ENCODE results near the gene MED27. TPM values are rescaled to one million over a fixed set of nuclear protein-coding genes. Genes with fewer than 3 reads are reported as not detected.

Gene MED27
- total and polyA plus RNA-seq, 2 of the 8 experiments (the other 6 are each of a cell fraction or from before 2014, with no cell fraction given): 29.9 to 56.5 TPM

DNA sequence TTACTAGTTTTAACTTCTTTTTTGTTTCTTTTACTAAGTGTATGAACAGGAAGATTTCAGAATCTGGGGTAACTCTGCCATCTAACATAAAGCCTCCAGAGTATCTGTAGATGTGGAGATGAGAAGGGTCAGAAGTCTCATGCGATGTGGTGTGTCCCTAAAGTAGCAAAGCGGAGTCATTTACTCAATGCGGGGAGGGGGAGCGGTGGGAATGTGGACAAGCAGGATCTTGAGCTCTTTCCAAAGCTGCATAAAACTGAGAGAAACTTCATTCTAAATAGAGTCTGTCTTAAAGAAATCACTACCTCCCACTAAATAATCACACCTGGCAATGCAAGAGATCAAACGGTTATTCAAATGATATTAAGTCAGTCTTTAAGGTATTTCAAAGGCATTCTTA is 92.4 kb downstream of the MED27 start:
- no peak overlapping the region for H3K18ac ChIP-seq (ENCODE audit: extremely low read depth, low read length)
- no peak overlapping the region for H2BK20ac ChIP-seq (ENCODE audit: low read length)
- TF ChIP-seq CHD2 (IDR thresholded peaks at IDR 0.05; ENCODE audit: low read length): no peak
- TF ChIP-seq GTF2F1 (IDR thresholded peaks at IDR 0.05; ENCODE audit: borderline replicate concordance, low read depth, low read length): no peak
- TF ChIP-seq NANOG (IDR thresholded peaks at IDR 0.05; ENCODE audit: insufficient read depth, low read depth, low read length, poor library complexity, severe bottlenecking): no peak
- TF ChIP-seq KDM1A (IDR thresholded peaks at IDR 0.05; ENCODE audit: borderline replicate concordance, low read length): no peak
- no peak for TF ChIP-seq CHD1 (IDR thresholded peaks at IDR 0.05; ENCODE audit: low read depth, low read length)
- no peak for TF ChIP-seq SP2 (IDR thresholded peaks at IDR 0.05; ENCODE audit: low read length)
- TF ChIP-seq BRCA1 (IDR thresholded peaks at IDR 0.05; ENCODE audit: low read depth, low read length): no peak
- TF ChIP-seq EZH2 (IDR thresholded peaks at IDR 0.05; ENCODE audit: low read depth, low read length, severe bottlenecking): no peak
- TF ChIP-seq YY1 (IDR thresholded peaks at IDR 0.05; ENCODE audit: low read depth, low read length): no peak
- TF ChIP-seq SUZ12 (IDR thresholded peaks at IDR 0.05; ENCODE audit: low read length): no peak
- no peak for TF ChIP-seq EGR1 (IDR thresholded peaks at IDR 0.05; ENCODE audit: borderline replicate concordance, low read depth, low read length)
- no peak for TF ChIP-seq FOSL1 (IDR thresholded peaks at IDR 0.05; ENCODE audit: insufficient read depth, low read depth, low read length)
- TF ChIP-seq SAP30 (IDR thresholded peaks at IDR 0.05; ENCODE audit: insufficient read depth, insufficient replicate concordance, low read length): no peak
- no peak for TF ChIP-seq SRF (IDR thresholded peaks at IDR 0.05; ENCODE audit: low read depth, low read length)
- no peak for TF ChIP-seq ASH2L (IDR thresholded peaks at IDR 0.05; ENCODE audit: low read length)

More for the DNA sequence above, 92.4 kb downstream of the MED27 start:
- Histone ChIP-seq H2AFZ (ENCODE audit: low read length) (no peak overlapping the region), H3K23me2 (ENCODE audit: low read depth, low read length) (no peaks in the 10 kb centered on the region), H2BK15ac (ENCODE audit: low read length) (no peak overlapping the region), H3K9me3 (ENCODE audit: insufficient read depth in 2 of 2, low read depth in 1 of 2, low read length in 1 of 2) (no peaks in the 10 kb centered on the region), H3K27me3 (replicated peaks in 1 of 4; ENCODE audit: control insufficient read depth in 3 of 4, extremely low read depth in 1 of 4, insufficient read depth in 3 of 4, low read length in 3 of 4) (no peaks in the 10 kb centered on the region), H3K23ac (ENCODE audit: insufficient read length) (no peak overlapping the region), H4K8ac (ENCODE audit: extremely low read depth, insufficient read depth, low read length) (no peak overlapping the region), H4K91ac (replicated peaks; ENCODE audit: insufficient read length, low read length) (no peak overlapping the region), H3K9ac (replicated peaks in 1 of 4; ENCODE audit: extremely low read depth in 1 of 4, low read depth in 3 of 4, low read length in 3 of 4) (no peak overlapping the region), H3K27ac (ENCODE audit: low read depth, low read length) (no peak overlapping the region), H3K14ac (ENCODE audit: insufficient read length) (no peak overlapping the region), H2BK12ac (ENCODE audit: low read depth, low read length) (no peak overlapping the region), H2AK5ac (ENCODE audit: low read depth, low read length) (no peak overlapping the region), H3K4me1 (replicated peaks in 1 of 4; ENCODE audit: control insufficient read depth in 3 of 4, insufficient read depth in 4 of 4, low read length in 3 of 4) (peaks cover 0 to 6% (median 3%) of the 10 kb centered on the region in 4 experiments; a peak in 2 of 7 replicates), H3K4me3 (ENCODE audit: extremely low read depth in 1 of 4, insufficient read depth in 2 of 4, low read depth in 3 of 4, low read length in 4 of 4) (no peak overlapping the region), H3K4ac (replicated peaks; ENCODE audit: insufficient read length, low read depth, low read length) (no peak overlapping the region), H4K20me1 (replicated peaks in 1 of 2; ENCODE audit: control insufficient read depth in 1 of 2, insufficient read depth in 2 of 2, low read length in 2 of 2) (peaks cover 0 to 4% of the 10 kb centered on the region in 2 experiments), H3K79me2 (ENCODE audit: control insufficient read depth in 1 of 2, insufficient read depth in 2 of 2, low read length in 2 of 2) (no peaks in the 10 kb centered on the region), H3K36me3 (ENCODE audit: control insufficient read depth in 2 of 4, insufficient read depth in 4 of 4, low read length in 3 of 4) (no peaks in the 10 kb centered on the region), H3K79me1 (ENCODE audit: low read depth, low read length) (0 out of 2 replicates have a peak, but pooled peaks cover 2% of the 10 kb centered on the region), H3K4me2 (ENCODE audit: insufficient read depth in 1 of 2, low read depth in 2 of 2, low read length in 2 of 2) (0 out of 4 replicates have a peak overlapping the region, but pooled peaks of 1 of the 2 experiments have one; percentile 4), H3K56ac (replicated peaks; ENCODE audit: insufficient read length, low read depth, low read length) (no peak overlapping the region), H4K5ac (ENCODE audit: insufficient read length, low read depth, low read length) (no peak overlapping the region), H2BK120ac (replicated peaks; ENCODE audit: low read depth, low read length) (no peak overlapping the region), H2BK5ac (ENCODE audit: low read depth, low read length) (no peak overlapping the region)
- 78% methylated on average over 5 of the region's 5 CpGs; no CpG with 5 or more reads in 1 of the 2 experiments for WGBS, 2 experiments (ENCODE audit: extremely low coverage in 1 of 2, insufficient coverage in 1 of 2, insufficient read length in 1 of 2, insufficient replicate concordance in 2 of 2, low coverage in 1 of 2, low lambda C conversion rate in 2 of 2, missing lambda C conversion rate in 1 of 2)
- ChIA-PET CTCF (ENCODE audit: partially characterized antibody) (interaction anchor here (1.0 to 3.0 kb wide), 3 partner anchors 33 to 182 kb away, joined by 3 to 13 read pairs (median 3); no protein-coding TSS in a partner anchor), POLR2A (ENCODE audit: partially characterized antibody) (interaction anchor here (1.1 kb wide), 1 partner anchor 28 kb away, joined by 3 read pairs; no protein-coding TSS in a partner anchor)
- DNase-seq (ENCODE audit: low read depth in 1 of 2, low spot score in 2 of 2) (no peak), FAIRE-seq (no peak)
